Measurements from ENCODE around the gene PIEZO1. TPM values are rescaled to one million over a fixed set of nuclear protein-coding genes. Genes with fewer than 3 reads are reported as not detected.
A peak's percentile ranks its signal among the peaks of the same experiment; 100 is the strongest.

PIEZO1 gene
- total RNA-seq, 1 experiment from 2014 or later = 71.1 TPM

DNA sequence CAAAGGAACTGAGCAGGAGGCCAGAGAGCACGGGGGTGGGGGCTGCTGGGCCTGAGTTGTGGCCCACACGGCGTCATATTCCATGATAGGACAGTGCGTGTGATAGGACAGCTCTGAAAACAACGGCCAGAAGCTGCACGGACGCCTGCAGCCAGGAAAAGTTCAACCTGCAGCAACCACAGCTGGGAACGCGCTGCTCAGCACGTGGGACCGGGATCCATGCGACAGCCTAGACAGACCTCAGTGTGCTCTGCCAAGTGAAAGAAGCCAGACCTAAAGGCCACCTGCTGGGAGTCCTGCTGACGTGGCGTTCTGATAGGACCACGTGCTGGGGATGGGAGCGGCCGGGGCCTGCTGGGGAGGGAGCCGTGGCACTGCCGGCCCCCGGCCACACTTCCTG is 57.1 kb downstream of the PIEZO1 start:
- DNase-seq = no peak
- H3K4me1 ChIP-seq (ENCODE audit: insufficient read depth, low read length) = no peaks in the 10 kb centered on the region
- H2AK5ac ChIP-seq (ENCODE audit: insufficient read length, low read length) = no peak overlapping the region
- no peak overlapping the region for H3K4ac ChIP-seq (ENCODE audit: low read depth, low read length)
- H2BK15ac ChIP-seq (ENCODE audit: low read depth, low read length) = no peak overlapping the region
- H4K91ac ChIP-seq (ENCODE audit: insufficient read length, low read depth, low read length) = no peak overlapping the region
- no peak overlapping the region for H2BK5ac ChIP-seq (ENCODE audit: insufficient read length, low read length)
- no peak overlapping the region for H3K27ac ChIP-seq (ENCODE audit: insufficient read length, low read depth, low read length)
- no peaks in the 10 kb centered on the region for H3K79me1 ChIP-seq (ENCODE audit: insufficient read depth, low read depth, low read length, poor library complexity, severe bottlenecking)
- H3K23me2 ChIP-seq (ENCODE audit: insufficient read length, low read depth, low read length, poor library complexity, severe bottlenecking) = no peaks in the 10 kb centered on the region
- no peak overlapping the region for H4K8ac ChIP-seq (replicated peaks; ENCODE audit: insufficient read length, low read depth, low read length)
- no peaks in the 10 kb centered on the region for H3K79me2 ChIP-seq (ENCODE audit: insufficient read depth, low read length)
- H3T11ph ChIP-seq (ENCODE audit: low read length) = no peak overlapping the region
- no peaks in the 10 kb centered on the region for H3K27me3 ChIP-seq (ENCODE audit: insufficient read depth, low read length)
- H3K9me3 ChIP-seq (ENCODE audit: control insufficient read depth, low read depth, low read length) = no peaks in the 10 kb centered on the region
- H3K23ac ChIP-seq (ENCODE audit: insufficient read length, low read depth, low read length) = no peak overlapping the region
- H3K14ac ChIP-seq (ENCODE audit: insufficient read depth, low read length) = no peak overlapping the region
- H4K5ac ChIP-seq (ENCODE audit: insufficient read length, low read depth, low read length) = no peak overlapping the region
- Mint-ChIP-seq H3K4me1 (no peaks in the 10 kb centered on the region), H3K4me3 (no peak overlapping the region), H3K27ac (peak overlapping the region in 1 of 3 experiments; percentile 62; a peak in 1 of 7 replicates), H3K9me3 (no peaks in the 10 kb centered on the region), H3K27me3 (ENCODE audit: low read depth) (no peaks in the 10 kb centered on the region; the same call in 1 of the 2 replicates), H3K36me3 (ENCODE audit: insufficient read depth in 1 of 3, low read depth in 3 of 3) (peaks cover 2 to 20% (median 9%) of the 10 kb centered on the region in 3 experiments; a peak in 5 of 7 replicates)
- TF ChIP-seq, protein P1, sequence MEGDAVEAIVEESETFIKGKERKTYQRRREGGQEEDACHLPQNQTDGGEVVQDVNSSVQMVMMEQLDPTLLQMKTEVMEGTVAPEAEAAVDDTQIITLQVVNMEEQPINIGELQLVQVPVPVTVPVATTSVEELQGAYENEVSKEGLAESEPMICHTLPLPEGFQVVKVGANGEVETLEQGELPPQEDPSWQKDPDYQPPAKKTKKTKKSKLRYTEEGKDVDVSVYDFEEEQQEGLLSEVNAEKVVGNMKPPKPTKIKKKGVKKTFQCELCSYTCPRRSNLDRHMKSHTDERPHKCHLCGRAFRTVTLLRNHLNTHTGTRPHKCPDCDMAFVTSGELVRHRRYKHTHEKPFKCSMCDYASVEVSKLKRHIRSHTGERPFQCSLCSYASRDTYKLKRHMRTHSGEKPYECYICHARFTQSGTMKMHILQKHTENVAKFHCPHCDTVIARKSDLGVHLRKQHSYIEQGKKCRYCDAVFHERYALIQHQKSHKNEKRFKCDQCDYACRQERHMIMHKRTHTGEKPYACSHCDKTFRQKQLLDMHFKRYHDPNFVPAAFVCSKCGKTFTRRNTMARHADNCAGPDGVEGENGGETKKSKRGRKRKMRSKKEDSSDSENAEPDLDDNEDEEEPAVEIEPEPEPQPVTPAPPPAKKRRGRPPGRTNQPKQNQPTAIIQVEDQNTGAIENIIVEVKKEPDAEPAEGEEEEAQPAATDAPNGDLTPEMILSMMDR (conservative IDR thresholded peaks at IDR 0.05) = no peak
- no peak overlapping the region for H2BK12ac ChIP-seq (ENCODE audit: insufficient read length, low read depth, low read length)
- no peak overlapping the region for H2BK120ac ChIP-seq (ENCODE audit: low read depth, low read length, poor library complexity, severe bottlenecking)
- WGBS (ENCODE audit: extremely low coverage, insufficient read length, low lambda C conversion rate) = no CpG with 5 or more reads among the region's 20 CpGs
- no peak overlapping the region for H2AFZ ChIP-seq (ENCODE audit: low read length)
- H4K20me1 ChIP-seq (ENCODE audit: control insufficient read depth, insufficient read depth, insufficient read length) = no peaks in the 10 kb centered on the region
- H2BK20ac ChIP-seq (ENCODE audit: low read depth, low read length, poor library complexity, severe bottlenecking) = no peak overlapping the region
- H3K9ac ChIP-seq (ENCODE audit: extremely low read depth, insufficient read length, low read length) = no peak overlapping the region
- H3K4me2 ChIP-seq (ENCODE audit: insufficient read depth, insufficient read length, low read length) = no peak overlapping the region
- no peak overlapping the region for H3K56ac ChIP-seq (ENCODE audit: insufficient read length, low read depth, low read length)
- H3K18ac ChIP-seq (ENCODE audit: insufficient read length, low read depth, low read length) = no peak overlapping the region
